CD4-positive, alpha-beta T cell treated with Interferon alpha-2 for 1 hour (primary cell): ENCODE data around the gene DDX39B.
"Not testable (repeated sequence)": the region's sequence is repeated elsewhere in the genome, so short reads cannot be mapped to it uniquely, and the experiment has no call there.

Experiments
- DNase-seq, 2 donors: peaks; one replicate each; pipeline ENCODE4 v3.0.0-alpha.2; 2020 to 2022

The DDX39B gene

GRCh38 chr6:31525932-31526591, 15.7 kb downstream of the DDX39B start:
- no peak for DNase-seq

- no peak for DNase-seq
Measured at GRCh38 chr6:31525553-31525931, 16.3 kb downstream of the DDX39B start.

GRCh38 chr6:31521835-31522234, 20.0 kb downstream of the DDX39B start:
- no peak for DNase-seq

GRCh38 chr6:31513456-31514165, 28.2 kb downstream of the DDX39B start:
- DNase-seq: no peak

GRCh38 chr6:31510007-31510406, 31.8 kb downstream of the DDX39B start:
- no peak for DNase-seq

- DNase-seq: not testable (repeated sequence)
Measured at GRCh38 chr6:31509036-31509435, 32.8 kb downstream of the DDX39B start.

GRCh38 chr6:31502586-31502985, 39.2 kb downstream of the DDX39B start:
- no peak for DNase-seq

- DNase-seq: not testable (repeated sequence)
Measured at GRCh38 chr6:31499648-31500047, 42.2 kb downstream of the DDX39B start.

GRCh38 chr6:31498748-31499147, 43.1 kb downstream of the DDX39B start:
- no peak for DNase-seq

GRCh38 chr6:31497531-31498476, 44.0 kb downstream of the DDX39B start, which contains the start of gene MICB:
MICB (plus strand) TSS chr6:31498145; CDS start chr6:31498194, 49 bp downstream.
- peak; percentile 79 to 89 for DNase-seq

- peak in 1 of 2 donors; percentile 30 for DNase-seq
Measured at GRCh38 chr6:31496826-31497225, 45.0 kb downstream of the DDX39B start.

GRCh38 chr6:31495580-31495979, 46.2 kb downstream of the DDX39B start:
- no peak for DNase-seq

GRCh38 chr6:31493875-31494694, 47.7 kb downstream of the DDX39B start:
- peak; percentile 66 to 79 for DNase-seq

- DNase-seq: not testable (repeated sequence)
Measured at GRCh38 chr6:31493550-31493874, 48.3 kb downstream of the DDX39B start.

- DNase-seq: no peak
Measured at GRCh38 chr6:31490115-31490873, 51.5 kb downstream of the DDX39B start.

- no peak for DNase-seq
Measured at GRCh38 chr6:31489086-31489485, 52.7 kb downstream of the DDX39B start.

GRCh38 chr6:31487674-31488073, 54.1 kb downstream of the DDX39B start:
- DNase-seq: not testable (repeated sequence)

- DNase-seq: not testable (repeated sequence)
Measured at GRCh38 chr6:31486065-31486837, 55.6 kb downstream of the DDX39B start.

GRCh38 chr6:31485055-31485454, 56.7 kb downstream of the DDX39B start:
- no peak for DNase-seq

GRCh38 chr6:31483392-31483791, 58.4 kb downstream of the DDX39B start:
- DNase-seq: no peak

- DNase-seq: no peak
Measured at GRCh38 chr6:31480574-31480973, 61.2 kb downstream of the DDX39B start.
